ENCODE results near the gene PLEKHG7. TPM values are rescaled to one million over a fixed set of nuclear protein-coding genes. Genes with fewer than 3 reads are reported as not detected.

PLEKHG7 gene
- total and polyA plus RNA-seq, 9 of the 15 experiments (the other 6 are each of a cell fraction or from before 2014, with no cell fraction given): 0.03 TPM; not detected in 8

- TF ChIP-seq PHF21A (IDR thresholded peaks at IDR 0.05; ENCODE audit: borderline replicate concordance, low read depth) (no peak), JUNB (CRISPR knock-in tag; conservative IDR thresholded peaks at IDR 0.05) (0 out of 2 replicates have a peak, but pooled peaks have one; percentile 24), POLR2A (conservative IDR thresholded peaks at IDR 0.05) (no peak), ZNF165 (CRISPR knock-in tag; IDR thresholded peaks at IDR 0.05; ENCODE audit: borderline replicate concordance) (no peak), FOSL1 (tag; conservative IDR thresholded peaks at IDR 0.05) (peak; percentile 94), ARID1B (IDR thresholded peaks at IDR 0.05) (0 out of 2 replicates have a peak, but pooled peaks have one; percentile 17), MGA (IDR thresholded peaks at IDR 0.05) (peak; percentile 48; the same call in 1 of the 2 replicates), PTRF (tag; IDR thresholded peaks at IDR 0.05) (no peak), TBP (optimal IDR thresholded peaks at IDR 0.05; ENCODE audit: low read depth, low read length) (no peak), SMAD2 (IDR thresholded peaks at IDR 0.05; ENCODE audit: low read depth, low read length) (no peak), MAFG (tag; conservative IDR thresholded peaks at IDR 0.05) (0 out of 2 replicates have a peak, but pooled peaks have one; percentile 7), CAMTA2 (CRISPR knock-in tag; conservative IDR thresholded peaks at IDR 0.05) (no peak), ETV6 (IDR thresholded peaks at IDR 0.05; ENCODE audit: borderline replicate concordance in 1 of 2, low read depth in 2 of 2, low read length in 1 of 2) (no peak), ETV6 (CRISPR knock-in tag; IDR thresholded peaks at IDR 0.05; ENCODE audit: borderline replicate concordance) (no peak), SOX6 (IDR thresholded peaks at IDR 0.05) (no peak), JUND (IDR thresholded peaks at IDR 0.05; ENCODE audit: borderline replicate concordance, low read depth, low read length) (peak; percentile 75; the same call in 1 of the 2 replicates), JUND (tag; IDR thresholded peaks at IDR 0.05; ENCODE audit: borderline replicate concordance, low read depth, low read length) (peak; percentile 78; the same call in 2 of the 3 replicates), NR4A1 (CRISPR knock-in tag; IDR thresholded peaks at IDR 0.05) (no peak), NR4A1 (tag; IDR thresholded peaks at IDR 0.05) (no peak), SETDB1 (IDR thresholded peaks at IDR 0.05; ENCODE audit: low read length) (no peak)
Observed at GRCh38 chr12:92759634-92760268, 57.0 kb downstream of the PLEKHG7 start (continued).
